ENCODE results near the gene PODN.

Gene PODN

GRCh38 chr1:53086491-53087070 is 24.6 kb downstream of the PODN start:
- no peaks in the 10 kb centered on the region for H3K27me3 ChIP-seq (replicated peaks; ENCODE audit: insufficient read depth, low read length)
- TF ChIP-seq EZH2 (optimal IDR thresholded peaks at IDR 0.05; ENCODE audit: low read depth, low read length) (no peak), EZH2phosphoT487 (IDR thresholded peaks at IDR 0.05; ENCODE audit: low read length) (no peak), CTCF (IDR thresholded peaks at IDR 0.05; ENCODE audit: low read length) (no peak)
- no peaks in the 10 kb centered on the region for H3K9me3 ChIP-seq (replicated peaks; ENCODE audit: insufficient read depth, low read length)
- no peaks in the 10 kb centered on the region for H3F3A ChIP-seq (ENCODE audit: insufficient read depth, low read length)
- H2AFZ ChIP-seq (ENCODE audit: low read length), result no peak overlapping the region
- no peaks in the 10 kb centered on the region for H3K79me2 ChIP-seq (ENCODE audit: low read length)
- no peaks in the 10 kb centered on the region for H4K20me1 ChIP-seq (ENCODE audit: insufficient read depth, low read length)
- no peaks in the 10 kb centered on the region for H3K9me2 ChIP-seq (replicated peaks; ENCODE audit: insufficient read depth, low read length)
- H3K4me1 ChIP-seq (ENCODE audit: low read length), result no peaks in the 10 kb centered on the region
- no peak overlapping the region for H3K9ac ChIP-seq (ENCODE audit: low read length)
- DNase-seq, result no peak
- no peak overlapping the region for H3K4me3 ChIP-seq (ENCODE audit: low read length)
- no peak overlapping the region for H3K27ac ChIP-seq (ENCODE audit: low read length)
- no peak overlapping the region for H3K4me2 ChIP-seq (ENCODE audit: low read depth, low read length)
- H3K36me3 ChIP-seq (replicated peaks; ENCODE audit: insufficient read depth, low read length), result no peaks in the 10 kb centered on the region

- no peak overlapping the region for H3K4me2 ChIP-seq (ENCODE audit: low read depth, low read length)
- no peaks in the 10 kb centered on the region for H4K20me1 ChIP-seq (ENCODE audit: insufficient read depth, low read length)
- TF ChIP-seq EZH2 (optimal IDR thresholded peaks at IDR 0.05; ENCODE audit: low read depth, low read length), result no peak
- TF ChIP-seq EZH2phosphoT487 (IDR thresholded peaks at IDR 0.05; ENCODE audit: low read length), result no peak
- TF ChIP-seq CTCF (IDR thresholded peaks at IDR 0.05; ENCODE audit: low read length), result no peak
- no peak overlapping the region for H3K4me3 ChIP-seq (ENCODE audit: low read length)
- no peak overlapping the region for H2AFZ ChIP-seq (ENCODE audit: low read length)
- no peaks in the 10 kb centered on the region for H3K9me3 ChIP-seq (replicated peaks; ENCODE audit: insufficient read depth, low read length)
- H3K27me3 ChIP-seq (replicated peaks; ENCODE audit: insufficient read depth, low read length), result no peaks in the 10 kb centered on the region
- no peaks in the 10 kb centered on the region for H3K36me3 ChIP-seq (replicated peaks; ENCODE audit: insufficient read depth, low read length)
- no peaks in the 10 kb centered on the region for H3K79me2 ChIP-seq (ENCODE audit: low read length)
- no peaks in the 10 kb centered on the region for H3K4me1 ChIP-seq (ENCODE audit: low read length)
- no peaks in the 10 kb centered on the region for H3K9me2 ChIP-seq (replicated peaks; ENCODE audit: insufficient read depth, low read length)
- H3K9ac ChIP-seq (ENCODE audit: low read length), result no peak overlapping the region
- no peaks in the 10 kb centered on the region for H3F3A ChIP-seq (ENCODE audit: insufficient read depth, low read length)
- no peak overlapping the region for H3K27ac ChIP-seq (ENCODE audit: low read length)
- no peak for DNase-seq
These were observed 25.6 kb downstream of the PODN start for GRCh38 chr1:53087332-53088285.

- Histone ChIP-seq H4K20me1 (ENCODE audit: insufficient read depth, low read length) (no peaks in the 10 kb centered on the region), H2AFZ (ENCODE audit: low read length) (no peak overlapping the region), H3K36me3 (replicated peaks; ENCODE audit: insufficient read depth, low read length) (no peaks in the 10 kb centered on the region), H3K4me2 (ENCODE audit: low read depth, low read length) (no peak overlapping the region), H3K9me3 (replicated peaks; ENCODE audit: insufficient read depth, low read length) (no peaks in the 10 kb centered on the region), H3K79me2 (ENCODE audit: low read length) (no peaks in the 10 kb centered on the region), H3F3A (ENCODE audit: insufficient read depth, low read length) (no peaks in the 10 kb centered on the region), H3K9ac (ENCODE audit: low read length) (no peak overlapping the region), H3K27ac (ENCODE audit: low read length) (no peak overlapping the region), H3K9me2 (replicated peaks; ENCODE audit: insufficient read depth, low read length) (no peaks in the 10 kb centered on the region), H3K4me3 (ENCODE audit: low read length) (no peak overlapping the region), H3K4me1 (ENCODE audit: low read length) (no peaks in the 10 kb centered on the region), H3K27me3 (replicated peaks; ENCODE audit: insufficient read depth, low read length) (peaks cover 5% of the 10 kb centered on the region)
- TF ChIP-seq EZH2 (optimal IDR thresholded peaks at IDR 0.05; ENCODE audit: low read depth, low read length) (no peak), CTCF (IDR thresholded peaks at IDR 0.05; ENCODE audit: low read length) (no peak), EZH2phosphoT487 (IDR thresholded peaks at IDR 0.05; ENCODE audit: low read length) (no peak)
- no peak for DNase-seq
These were observed 26.7 kb downstream of the PODN start for GRCh38 chr1:53088616-53089300.
